C4-2B (cell line): ENCODE data around the gene NEB.

ENCODE experiments used
- H3K27ac ChIP-seq: fragments of 450-650 bp; 2 replicates; pipeline ENCODE4 v1.5.1; 2017
- CTCF ChIP-seq: fragments of 450-650 bp; conservative IDR thresholded peaks from 2 replicates; pipeline ENCODE4 v1.5.1; 2017; ENCODE audit warnings: mild to moderate bottlenecking
- ZFX ChIP-seq: fragments of 450-650 bp; IDR thresholded peaks from 2 replicates; pipeline ENCODE4 v1.6.1; 2017

The NEB gene

GRCh38 chr2:151465771-151466170, 268.5 kb downstream of the NEB start:
- TF ChIP-seq ZFX (no peak), CTCF (no peak)
- H3K27ac ChIP-seq, result no peak overlapping the region

- TF ChIP-seq CTCF, result no peak
- no peak for TF ChIP-seq ZFX
- no peak overlapping the region for H3K27ac ChIP-seq
Observed at GRCh38 chr2:151459358-151459757, 274.9 kb downstream of the NEB start.

- no peak overlapping the region for H3K27ac ChIP-seq
- TF ChIP-seq ZFX, result no peak
- no peak for TF ChIP-seq CTCF
Observed at GRCh38 chr2:151439127-151439526, 295.1 kb downstream of the NEB start.

GRCh38 chr2:151438506-151438905, 295.8 kb downstream of the NEB start:
- H3K27ac ChIP-seq, result no peak overlapping the region
- no peak for TF ChIP-seq CTCF

GRCh38 chr2:151437630-151438029, 296.6 kb downstream of the NEB start:
- no peak overlapping the region for H3K27ac ChIP-seq
- TF ChIP-seq ZFX (no peak), CTCF (peak; percentile 68)
